GM18505 (cell line): ENCODE results near the gene TCL1A.

ENCODE experiments used
- ATAC-seq: cut with Tn5 transposase; IDR thresholded peaks from one replicate; pipeline ENCODE4 v1.9.1; 2021; ENCODE audit not compliant: unreplicated experiment
- POLR2A ChIP-seq: IDR thresholded peaks from 4 replicates; pipeline ENCODE4 v1.6.1; 2011; ENCODE audit warnings: borderline replicate concordance; ENCODE audit not compliant: insufficient read depth, insufficient read length; ENCODE audit errors: extremely low read depth

The TCL1A gene

GRCh38 chr14:95725685-95726336, 11.9 kb upstream of the TCL1A start:
- no peak for TF ChIP-seq POLR2A
- peak; percentile 76 for ATAC-seq

DNA sequence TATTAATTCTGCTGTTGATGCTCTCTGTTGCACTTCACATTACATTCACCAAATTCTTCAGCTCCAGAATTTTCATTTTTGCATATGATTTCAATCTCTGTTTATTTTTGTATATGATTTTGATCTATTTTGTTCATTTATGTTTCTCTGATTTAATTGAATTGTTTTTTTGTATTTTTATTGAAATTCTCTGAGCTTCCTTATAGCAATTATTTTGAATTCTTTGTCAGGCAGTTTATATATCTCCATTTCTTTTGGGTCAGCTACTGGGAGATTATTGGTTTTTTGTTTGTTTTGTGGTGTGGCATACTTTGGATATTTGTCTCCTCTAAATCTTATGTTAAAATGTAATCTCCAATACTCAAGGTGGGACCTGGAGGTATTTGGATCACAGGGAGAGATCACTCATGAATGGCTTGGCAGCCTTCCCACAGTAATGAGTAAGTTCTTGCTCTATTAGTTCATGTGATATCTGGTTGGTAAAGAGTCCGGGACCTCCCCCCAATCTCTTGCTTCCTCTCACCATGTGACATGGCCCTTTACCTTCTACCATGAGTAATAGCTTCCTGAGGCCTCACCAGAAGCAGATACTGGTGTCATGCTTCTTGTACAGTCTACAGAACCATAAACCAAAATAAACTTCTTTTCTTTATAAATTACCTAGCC, 8.7 kb upstream of the TCL1A start:
- no peak for TF ChIP-seq POLR2A
- ATAC-seq: no peak

DNA sequence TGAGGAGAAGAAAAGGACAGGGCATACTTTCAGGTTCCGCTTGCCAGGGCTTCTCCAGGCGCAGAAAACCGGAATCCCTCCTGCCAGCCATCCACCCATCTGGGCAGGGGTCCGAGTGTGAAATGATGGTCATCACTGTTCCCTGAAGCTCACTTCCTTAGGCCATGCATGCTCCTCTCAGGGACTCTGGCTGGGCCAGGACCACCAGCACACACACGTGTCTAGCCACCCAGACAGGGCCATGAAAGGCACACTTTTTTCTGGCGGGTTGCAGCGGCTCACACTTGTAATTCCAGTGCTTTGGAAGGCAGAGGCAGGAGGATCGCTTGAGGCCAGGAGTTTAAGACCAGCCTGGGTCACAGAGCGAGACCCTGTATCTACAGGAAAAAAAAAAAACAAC, 1.5 kb downstream of the TCL1A start:
- ATAC-seq: no peak
- no peak for TF ChIP-seq POLR2A

- TF ChIP-seq POLR2A: no peak
- ATAC-seq: no peak
These were observed 2.3 kb downstream of the TCL1A start for GRCh38 chr14:95711476-95712176.

DNA sequence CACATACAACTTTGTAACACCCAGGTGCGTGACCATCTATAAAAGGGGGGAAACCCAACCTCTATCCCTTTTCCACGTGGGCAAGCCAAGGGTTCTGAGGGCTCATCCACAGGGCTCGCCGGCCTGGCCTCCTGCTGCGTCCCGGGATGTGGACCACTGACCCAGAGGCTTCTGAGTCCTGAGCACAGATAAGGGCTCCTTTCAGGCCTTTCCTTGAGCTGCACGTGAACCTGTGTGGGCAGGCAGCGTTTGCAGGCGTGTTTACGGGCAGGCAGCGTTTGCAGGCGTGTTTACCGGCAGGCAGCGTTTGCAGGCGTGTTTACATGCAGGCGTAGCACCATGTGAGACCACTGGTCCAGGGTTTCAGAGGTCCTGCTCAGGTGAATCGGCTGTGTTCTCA, 3.8 kb downstream of the TCL1A start:
- no peak for TF ChIP-seq POLR2A
- ATAC-seq: no peak

DNA sequence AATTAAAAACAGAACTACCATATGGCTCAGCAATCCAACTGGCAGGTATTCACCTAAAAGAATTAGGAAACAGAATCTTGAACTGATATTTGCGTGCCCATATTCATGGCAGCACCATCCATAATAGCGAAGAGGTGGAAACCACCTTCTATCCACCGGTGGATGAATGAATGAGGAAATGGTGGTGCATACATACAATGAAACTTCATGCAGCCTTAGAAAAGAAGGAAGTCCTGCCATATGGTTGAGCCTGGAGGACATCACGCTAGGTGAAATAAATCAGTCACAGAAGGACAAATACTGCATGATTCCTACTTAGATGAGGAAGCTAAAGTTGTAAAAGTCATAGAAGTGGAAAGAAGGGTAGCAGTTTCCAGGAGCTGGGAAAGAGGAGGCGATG, 6.6 kb downstream of the TCL1A start:
- ATAC-seq: no peak
- no peak for TF ChIP-seq POLR2A

GRCh38 chr14:95705518-95705917, 8.4 kb downstream of the TCL1A start:
- no peak for ATAC-seq
- no peak for TF ChIP-seq POLR2A

- TF ChIP-seq POLR2A: no peak
- no peak for ATAC-seq
These were observed 10.1 kb downstream of the TCL1A start for GRCh38 chr14:95703805-95704204.

DNA sequence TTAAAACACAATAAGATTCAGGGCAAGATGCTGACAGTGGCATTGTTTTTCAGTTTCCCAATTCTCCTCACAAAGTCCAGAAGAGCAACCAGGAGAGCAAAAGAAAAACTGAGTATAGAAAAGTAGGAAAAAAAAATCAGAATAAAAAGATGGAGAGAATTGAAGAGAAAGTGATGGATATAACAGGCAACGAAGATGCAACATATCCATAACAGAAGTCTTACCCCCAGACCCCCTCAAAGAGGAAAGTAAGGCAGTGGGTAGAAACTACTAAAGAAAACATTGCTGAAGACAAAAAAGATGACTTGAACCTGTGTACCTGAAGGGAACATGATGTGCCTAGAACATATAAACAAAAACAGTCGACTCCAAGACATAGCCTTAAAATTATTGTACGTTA, 10.6 kb downstream of the TCL1A start:
- ATAC-seq: no peak
- no peak for TF ChIP-seq POLR2A

GRCh38 chr14:95701846-95702221, 12.1 kb downstream of the TCL1A start:
- ATAC-seq: no peak
- TF ChIP-seq POLR2A: no peak

DNA sequence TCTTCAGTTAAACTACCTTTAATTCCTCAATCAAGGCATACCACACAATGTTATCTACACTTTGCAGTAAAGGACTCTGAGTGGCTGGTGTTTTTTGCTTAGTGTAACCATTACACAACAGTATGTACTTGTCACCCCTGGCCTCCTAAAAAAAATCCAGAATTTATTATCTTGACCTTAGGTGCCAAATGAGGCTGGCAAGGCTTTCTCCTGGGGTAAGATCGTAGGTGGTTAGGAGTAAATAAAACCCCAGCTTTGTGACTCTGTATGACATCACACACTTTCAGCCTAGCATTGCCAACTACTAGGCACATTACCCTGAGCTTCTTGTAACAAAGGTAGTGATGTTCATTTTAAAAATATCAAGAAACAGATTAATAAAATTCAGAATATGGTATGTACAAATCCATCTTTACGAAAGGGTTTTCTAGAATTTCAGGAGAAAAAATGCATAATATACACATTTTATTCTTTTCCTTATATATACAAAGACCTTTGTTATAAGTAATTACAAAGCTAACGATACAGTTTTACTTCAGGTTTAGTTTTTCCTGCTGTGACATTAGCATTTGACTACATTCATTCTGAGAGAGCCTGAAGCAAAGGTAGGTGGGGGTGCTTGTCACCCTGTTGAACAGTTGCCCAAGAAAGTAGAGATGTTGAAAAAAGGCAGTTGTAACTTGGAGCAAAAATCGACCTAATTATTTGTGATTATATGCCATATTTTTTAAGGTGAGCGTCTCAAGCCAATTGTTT, 13.5 kb downstream of the TCL1A start:
- TF ChIP-seq POLR2A: no peak
- no peak for ATAC-seq

- ATAC-seq: no peak
- peak; percentile 25 for TF ChIP-seq POLR2A
These were observed 14.5 kb downstream of the TCL1A start for GRCh38 chr14:95699412-95699811.

- TF ChIP-seq POLR2A: no peak
- ATAC-seq: no peak
These were observed 15.6 kb downstream of the TCL1A start for GRCh38 chr14:95698287-95698686.
